Islet of Langerhans (tissue), 1 donor: ENCODE results near the gene KATNIP.

Experiments
- FAIRE-seq: peaks from one replicate; lab custom pipeline; 2011; peaks lifted over from hg19 to GRCh38; lab: Jason Lieb, UNC

The KATNIP gene

DNA sequence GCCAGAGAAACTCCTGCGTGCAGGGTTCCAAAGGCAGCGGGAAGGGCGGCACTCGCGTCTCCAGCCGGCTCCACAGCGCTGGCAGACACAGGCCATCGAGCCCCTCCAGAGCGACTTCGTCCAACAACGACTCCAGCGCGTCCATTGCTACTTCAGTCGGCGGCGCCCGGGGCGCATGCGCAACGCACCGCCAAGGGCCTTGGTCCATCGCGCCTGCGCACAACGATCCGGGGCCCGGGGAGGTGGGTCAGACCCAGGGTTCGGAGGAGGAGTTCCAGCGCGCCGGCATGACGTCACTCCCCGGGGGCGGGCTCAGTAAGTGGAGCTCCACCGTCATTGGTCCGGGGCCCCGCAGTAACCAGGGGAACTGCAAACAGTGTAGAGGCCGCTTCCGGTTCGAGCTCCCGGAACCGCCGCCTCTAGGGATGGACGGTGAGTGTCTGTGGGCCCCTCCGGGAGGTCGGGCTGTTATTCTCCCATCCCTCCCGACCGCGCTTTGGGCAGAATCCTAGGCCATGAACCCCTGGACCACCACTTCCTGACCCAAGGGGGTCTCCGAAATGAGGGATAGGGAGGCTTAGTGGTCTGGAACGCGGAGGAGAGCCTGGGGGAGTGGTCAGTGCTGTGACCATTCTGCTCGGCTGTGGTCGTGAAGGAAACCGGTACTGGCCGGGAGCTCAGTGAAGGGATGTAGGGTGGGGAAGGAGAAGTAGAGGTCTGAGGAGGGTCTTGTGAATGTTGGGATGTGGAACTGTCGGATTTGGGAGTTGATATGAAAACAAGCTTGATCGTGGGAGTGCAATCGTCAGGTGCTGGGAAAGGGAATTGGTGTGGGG is at the start of gene KATNIP, which contains the start of gene GTF3C1:
KATNIP (plus strand) TSS at position 399 of the 836 bp plus-strand sequence; CDS start at position 426, 27 bp downstream.
GTF3C1 (minus strand) TSS at position 168 of the 836 bp plus-strand sequence; CDS start at position 145, 23 bp downstream.
- no peak for FAIRE-seq

DNA sequence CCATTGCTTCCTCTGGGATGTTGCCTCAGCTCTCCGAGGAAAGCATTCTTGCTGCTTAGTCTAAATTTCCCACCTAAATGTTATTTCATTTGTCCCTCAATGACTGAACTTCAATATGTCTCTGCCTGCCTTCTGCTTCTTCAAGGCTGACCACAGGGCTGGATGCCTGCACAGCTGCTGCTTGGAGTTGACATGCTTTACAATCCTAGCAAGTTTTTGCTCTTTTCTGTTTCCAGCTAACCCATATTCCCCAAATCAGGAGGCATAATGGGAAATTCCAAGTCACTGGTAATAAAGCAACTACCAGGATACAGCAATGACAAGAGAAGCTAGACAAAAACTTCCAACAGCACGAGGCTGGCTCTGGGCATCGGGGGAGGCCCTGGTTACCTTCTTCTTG is 49.1 kb upstream of the KATNIP start:
- no peak for FAIRE-seq

DNA sequence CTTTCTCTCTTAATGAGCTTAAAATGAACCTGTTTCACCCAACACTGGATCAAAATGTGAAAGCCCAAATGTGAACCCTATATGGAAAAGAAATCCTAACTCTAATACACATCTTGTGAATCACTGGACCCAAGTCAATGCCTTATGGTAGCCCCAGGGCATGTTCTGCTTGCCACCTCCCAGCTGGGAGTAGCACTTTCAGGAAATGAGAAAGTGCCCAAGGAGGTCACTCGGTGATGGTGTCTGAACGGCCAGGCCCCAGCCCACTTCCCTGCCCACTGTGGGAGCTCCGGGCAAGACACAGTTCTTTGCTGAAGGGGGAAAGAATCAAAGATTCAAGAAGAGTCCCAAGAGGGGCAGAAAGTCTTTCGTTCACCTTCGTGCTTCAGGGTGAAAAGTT is 46.3 kb upstream of the KATNIP start:
- no peak for FAIRE-seq

DNA sequence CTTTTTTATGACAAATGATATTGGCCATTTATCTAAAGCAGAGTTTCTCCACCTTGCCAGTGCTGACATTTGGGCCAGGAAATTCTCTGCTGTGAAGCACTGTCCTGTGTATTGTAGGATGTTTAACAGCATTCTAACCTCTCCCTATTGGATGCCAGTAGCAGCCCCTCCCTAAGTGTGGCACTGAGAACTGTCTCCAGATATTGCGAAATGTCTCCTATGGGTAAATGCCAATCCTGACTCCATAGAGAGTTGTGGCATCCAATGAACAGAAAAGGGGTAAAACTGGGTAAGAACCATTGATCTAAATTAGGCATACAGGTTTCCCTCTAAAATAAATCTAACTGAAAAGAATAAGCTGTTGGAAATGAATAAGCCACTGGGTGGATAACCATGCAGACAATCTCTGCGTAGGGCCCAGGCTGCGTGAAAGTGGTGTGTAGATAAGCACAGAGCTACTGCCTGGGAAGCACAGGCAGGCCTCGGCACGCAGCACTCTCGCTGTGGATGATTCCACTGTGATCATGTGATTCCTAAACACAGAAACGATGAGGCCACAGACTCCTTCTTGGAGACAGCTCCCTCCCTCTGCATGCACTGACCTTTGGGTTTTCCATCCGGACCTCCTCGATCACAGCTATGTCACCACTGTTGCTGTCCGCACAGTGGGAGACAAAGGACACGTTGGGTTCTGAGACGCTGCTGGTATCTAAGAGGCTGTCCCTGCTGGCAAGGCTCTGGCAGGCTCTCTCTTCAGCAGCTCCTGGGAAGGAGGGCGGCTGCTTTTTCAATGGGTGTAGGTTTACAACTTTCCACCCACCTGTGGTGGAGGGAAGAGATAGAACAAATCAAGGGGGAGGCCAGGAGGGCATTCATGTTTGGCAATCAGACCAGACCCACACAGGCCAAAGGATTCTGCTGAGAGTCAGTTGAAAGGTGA is 44.4 kb upstream of the KATNIP start:
- FAIRE-seq, result no peak

DNA sequence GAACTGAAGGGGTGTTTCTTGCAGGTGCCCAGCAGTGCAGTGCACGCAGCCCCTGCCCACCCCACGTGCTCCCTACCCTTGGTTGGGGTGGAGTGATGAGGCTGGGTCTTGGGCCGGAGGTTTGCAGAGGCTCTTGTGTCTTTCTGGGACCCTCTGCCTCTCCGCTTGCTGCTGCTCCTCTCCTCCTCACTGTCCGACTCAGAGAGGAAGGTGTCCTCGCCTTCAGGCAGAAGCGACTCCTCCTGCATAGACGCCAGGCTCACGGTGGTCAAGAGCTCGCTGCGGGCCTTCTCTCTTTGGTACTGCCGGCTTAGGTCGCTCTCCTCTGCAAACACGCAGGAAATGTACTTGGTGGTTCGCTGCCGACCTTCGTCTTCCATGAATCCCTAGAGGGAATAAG is 43.2 kb upstream of the KATNIP start:
- FAIRE-seq, result no peak

DNA sequence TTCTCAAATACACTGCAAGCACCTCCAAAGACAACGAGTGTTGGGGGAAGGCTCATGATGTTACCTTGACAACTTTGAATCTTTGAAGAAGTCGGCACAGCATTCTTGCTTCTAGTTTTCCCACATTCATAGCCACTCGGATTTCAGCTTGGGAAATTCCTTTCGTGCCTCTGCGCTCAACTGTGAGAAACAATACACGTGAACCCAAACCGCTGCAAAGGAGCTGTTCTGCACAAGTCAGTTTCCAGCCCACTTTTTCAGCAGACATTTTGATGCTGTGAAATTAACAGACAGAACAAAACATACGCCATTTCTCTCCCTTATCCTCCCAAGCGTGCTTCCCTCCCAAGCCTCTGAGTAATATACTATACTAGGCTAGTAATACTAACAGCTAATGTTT is 41.5 kb upstream of the KATNIP start:
- FAIRE-seq, result no peak

DNA sequence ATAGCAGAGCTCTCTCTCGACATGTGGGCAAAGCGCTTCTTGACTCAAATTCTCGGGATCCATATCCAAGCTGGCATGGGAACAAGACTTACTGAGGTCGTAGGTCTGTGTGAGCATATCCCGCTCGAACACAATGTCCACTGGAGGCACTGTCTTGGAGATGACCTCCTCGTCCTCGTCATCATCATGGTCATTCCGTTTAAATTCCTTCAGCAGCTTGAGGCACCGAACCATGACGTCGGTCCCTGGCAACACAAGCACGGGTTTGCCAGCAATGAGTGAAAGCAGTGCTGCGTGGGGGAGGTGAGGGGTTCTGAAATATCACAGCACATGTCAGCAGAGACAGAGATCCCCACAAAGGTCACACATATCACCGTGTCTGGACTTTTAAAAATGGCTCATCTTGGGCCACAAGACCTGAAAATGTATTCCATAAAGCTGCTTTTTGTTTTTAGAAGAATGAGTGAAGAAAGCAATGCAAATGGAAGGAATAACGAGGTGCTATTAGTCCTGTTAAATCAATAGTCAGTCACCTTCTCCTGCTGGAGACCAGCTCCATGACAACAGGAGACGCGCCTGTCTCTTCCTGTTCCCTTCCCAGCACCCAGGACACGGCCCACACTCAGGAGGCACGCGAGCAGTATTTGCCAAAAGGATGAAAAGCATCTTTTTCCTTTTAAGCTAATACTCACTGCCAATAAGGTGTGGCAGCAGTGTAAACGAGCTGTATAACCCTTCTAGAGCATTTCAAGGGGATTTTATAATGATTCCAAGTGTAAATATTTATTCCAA is 38.1 kb upstream of the KATNIP start:
- peak; percentile 96 for FAIRE-seq

DNA sequence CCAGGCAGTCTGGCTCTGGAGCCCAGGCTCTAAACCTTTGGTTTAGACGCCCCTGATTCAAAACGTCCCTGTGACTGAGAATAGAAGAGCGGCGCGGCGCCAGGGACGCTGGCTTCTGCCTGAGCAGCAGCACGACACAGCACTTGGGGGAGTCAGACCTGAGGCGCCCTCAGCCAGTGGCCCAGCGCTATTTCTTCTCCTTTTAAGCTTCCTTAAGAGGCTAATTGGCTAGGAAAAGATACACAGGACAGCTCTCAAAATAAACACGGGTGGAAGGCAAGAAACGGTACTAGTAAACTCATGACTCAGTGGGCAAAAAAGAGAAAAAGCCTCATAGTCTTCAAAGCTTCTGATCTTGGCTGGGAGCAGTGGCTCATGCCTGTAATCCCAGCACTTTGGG is 35.1 kb upstream of the KATNIP start:
- FAIRE-seq, result no peak

DNA sequence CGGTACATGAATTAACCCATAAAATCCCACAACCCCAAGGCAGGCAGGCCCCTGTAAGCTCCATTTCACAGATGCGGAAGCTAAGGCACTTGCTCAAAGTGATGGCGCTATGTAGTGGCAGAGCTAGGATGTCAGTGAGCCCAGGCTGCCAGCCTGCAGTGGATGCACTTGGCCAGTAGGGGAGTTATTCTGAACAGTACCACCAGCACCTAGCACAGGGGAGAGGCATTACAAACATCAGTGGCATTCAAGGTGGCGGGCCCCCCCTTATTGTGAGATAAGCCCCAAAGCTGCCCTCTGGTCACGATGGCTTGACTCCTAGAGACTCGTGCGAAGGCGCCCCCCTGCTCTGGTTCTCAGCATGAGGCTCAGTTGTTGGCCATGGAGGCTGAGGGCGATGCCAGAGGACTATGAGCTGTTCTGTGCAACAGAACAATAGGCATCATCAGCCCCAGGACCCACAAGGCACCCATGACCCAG is 34.0 kb upstream of the KATNIP start:
- no peak for FAIRE-seq

DNA sequence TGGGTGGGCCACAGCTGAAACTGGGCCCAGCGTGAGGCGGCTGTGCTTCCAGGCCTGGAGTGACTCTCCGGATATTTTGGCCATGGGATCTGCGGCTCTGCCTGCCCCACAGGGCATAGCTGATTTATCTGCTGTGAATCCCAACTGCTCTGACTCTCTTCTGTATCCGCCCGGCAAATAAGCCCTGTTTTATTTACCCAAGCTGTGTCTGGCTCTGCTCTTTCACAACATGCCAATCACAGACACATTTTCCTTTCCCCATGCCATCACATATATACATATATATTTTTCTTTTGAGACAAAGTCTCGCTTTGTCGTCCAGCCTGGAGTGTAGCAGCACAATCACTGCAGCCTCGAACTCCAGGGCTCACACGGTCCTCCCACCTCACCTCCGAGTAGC is 33.6 kb upstream of the KATNIP start:
- FAIRE-seq, result no peak

DNA sequence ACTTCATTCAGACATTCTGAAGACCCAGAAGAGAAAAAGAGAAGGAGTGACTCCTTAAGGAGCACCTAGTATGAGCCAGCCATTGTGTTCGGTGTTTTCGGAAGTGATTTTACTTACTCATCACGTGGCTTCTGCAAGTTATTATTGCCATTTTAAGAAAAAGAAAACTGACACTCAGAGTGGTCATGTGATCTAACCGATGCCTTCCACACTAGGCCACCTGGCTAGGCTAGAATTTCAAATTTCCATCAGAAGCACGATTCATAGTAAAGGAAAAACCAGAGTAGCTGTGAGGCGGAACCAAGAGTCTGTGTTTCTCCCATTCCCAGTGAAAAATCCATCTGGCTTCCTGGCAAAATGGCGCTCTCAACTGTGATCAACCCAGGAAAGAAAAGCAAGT is 32.3 kb upstream of the KATNIP start:
- FAIRE-seq, result no peak

DNA sequence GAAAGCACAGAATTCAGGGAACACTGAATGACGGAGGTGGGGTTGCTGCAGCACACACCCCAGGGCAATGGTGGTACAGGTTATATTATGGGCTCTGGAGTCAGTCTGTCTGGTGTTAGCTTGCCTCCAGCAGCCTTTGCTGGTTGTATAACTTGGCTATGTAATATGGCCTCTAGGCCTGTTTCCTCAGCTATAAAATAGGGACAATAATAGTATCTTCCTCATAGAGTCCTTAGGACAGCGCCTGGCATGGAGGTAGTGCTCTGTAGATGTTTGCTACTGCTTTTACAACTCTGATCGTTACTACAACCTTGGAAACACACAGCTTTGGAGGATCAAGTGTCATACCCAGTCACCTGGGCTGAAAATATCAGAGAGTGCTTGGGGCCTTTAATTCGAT is 31.7 kb upstream of the KATNIP start:
- FAIRE-seq, result no peak

DNA sequence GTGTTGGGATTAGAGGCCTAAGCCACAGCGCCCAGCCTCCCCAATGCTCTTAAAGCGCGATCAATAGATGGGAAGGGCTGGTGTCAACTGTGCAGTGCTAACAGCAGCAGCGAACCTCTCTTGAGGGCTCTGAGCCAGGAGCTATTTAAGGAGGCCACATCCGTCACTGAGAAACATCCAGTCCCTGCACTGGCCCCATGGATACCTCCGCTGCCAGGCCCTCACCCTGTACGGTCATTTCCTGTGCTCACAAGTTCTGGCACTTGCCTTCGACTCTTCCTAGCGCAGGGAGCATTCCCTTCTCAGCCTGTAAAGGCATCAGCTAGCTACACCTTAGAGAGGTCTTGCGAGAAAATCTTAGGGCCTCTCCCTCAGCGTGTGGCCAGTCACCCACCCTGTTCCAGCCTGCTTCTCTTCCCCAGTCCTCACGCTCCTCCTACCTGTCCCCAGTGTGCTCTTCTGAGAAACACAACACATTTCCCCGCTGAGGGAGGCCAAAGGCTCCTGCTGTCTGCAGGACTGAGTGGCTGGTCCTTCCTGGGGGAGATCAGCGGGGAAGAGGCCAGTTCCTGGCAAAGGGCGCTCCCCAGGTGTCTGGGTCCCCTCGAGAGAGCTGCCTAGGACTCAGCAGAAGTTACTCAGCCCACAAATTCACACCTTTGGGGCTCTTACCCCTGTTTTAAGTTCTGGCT is 28.8 kb upstream of the KATNIP start:
- FAIRE-seq, result no peak

DNA sequence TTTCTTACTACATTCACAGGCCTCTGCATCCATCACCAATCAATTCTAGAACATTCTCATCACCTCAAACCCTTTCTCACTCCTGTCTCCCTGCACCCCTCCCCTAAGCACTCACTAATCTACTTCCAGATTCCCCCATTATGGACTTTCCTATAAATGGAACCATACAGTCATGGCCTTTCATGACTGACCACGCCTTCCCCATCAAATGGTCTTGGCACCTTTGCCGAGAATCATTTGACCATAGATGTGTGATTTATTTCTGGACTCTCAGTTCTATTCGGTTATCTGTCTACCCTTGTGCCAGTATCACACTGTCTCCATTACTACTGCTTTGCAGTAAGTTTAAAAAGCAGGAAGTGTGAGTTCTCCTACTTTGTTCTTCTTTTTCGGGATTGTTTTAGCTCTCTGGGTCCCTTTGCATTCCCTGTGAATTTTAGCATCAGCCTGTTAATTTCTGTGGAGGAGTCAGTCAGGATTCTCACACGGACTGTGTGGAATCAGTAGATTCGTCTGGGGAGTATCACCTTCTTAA is 27.7 kb upstream of the KATNIP start:
- no peak for FAIRE-seq

DNA sequence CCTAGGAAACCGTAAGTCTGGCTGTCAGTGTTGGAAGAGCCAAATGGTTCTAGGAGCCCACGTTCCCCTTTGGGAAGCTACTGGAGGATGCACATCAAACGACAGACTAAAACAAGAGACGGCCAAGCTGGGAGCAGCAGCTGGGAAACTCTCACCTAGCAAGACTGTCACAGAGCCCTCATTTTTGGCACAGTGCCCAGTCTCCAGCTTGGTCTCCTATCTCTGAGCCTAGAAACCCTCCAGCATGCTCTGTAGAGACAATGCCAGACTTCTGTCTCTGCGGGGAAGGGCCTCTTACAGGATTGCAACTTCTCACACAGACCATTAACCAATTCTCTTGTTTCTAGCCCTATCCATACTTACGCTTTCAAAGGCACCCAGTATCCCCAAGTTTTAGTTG is 23.8 kb upstream of the KATNIP start:
- no peak for FAIRE-seq

DNA sequence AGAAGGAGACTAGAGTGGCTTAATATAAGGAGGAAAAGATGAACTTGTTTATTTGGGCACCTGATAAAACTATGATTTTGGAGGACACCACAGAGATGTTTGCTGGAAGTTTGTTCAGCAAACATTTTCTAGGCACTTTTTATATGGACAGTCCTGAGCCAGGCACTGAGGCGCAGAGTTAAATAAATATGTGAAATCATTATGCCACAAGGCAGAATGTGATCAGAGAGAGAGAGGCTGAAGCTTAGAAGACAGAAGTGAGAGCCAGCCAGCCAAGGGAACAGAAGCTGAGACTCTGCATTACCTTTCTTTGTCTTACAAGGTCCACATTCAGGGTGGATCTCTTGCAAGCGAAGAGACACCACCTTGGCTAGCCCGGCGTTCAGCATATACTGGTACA is 21.6 kb upstream of the KATNIP start:
- no peak for FAIRE-seq

DNA sequence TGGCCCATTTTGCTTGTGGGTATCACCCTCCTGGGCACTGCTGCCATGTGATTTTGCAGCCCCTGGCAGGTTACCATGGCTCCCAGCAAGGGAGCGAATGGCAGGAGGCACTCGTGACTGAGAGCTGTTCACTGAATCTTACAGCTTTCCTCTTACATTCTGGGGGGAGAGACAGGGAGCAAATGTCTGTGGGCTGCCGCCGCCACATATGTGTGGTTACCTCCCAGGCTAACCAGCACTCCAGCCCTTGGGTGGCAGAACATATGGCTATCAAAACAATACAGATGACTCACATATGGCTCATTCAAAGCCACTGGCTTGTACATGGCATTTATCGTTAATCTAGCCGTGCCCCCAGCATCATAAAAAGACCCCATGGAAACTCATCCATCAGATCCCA is 20.0 kb upstream of the KATNIP start:
- no peak for FAIRE-seq

DNA sequence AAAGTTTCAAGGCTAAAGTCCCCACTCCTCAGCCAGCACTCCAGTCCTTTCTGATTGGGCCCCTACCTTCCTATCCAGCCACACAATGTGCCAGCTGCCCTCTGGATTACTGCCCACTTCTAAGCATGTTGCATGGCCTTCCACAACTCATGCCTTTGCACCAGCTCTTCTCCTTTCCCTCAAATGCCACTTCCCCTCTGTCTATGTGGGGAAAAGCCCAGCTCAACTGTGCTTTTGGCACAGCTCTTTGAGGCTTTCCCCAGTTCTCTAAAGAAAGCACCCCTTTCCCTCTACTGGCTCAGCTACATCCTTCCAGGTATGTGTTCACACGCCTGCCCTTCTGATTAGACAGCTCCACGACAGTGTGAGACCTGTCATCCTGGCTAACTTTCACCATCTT is 18.8 kb upstream of the KATNIP start:
- no peak for FAIRE-seq

DNA sequence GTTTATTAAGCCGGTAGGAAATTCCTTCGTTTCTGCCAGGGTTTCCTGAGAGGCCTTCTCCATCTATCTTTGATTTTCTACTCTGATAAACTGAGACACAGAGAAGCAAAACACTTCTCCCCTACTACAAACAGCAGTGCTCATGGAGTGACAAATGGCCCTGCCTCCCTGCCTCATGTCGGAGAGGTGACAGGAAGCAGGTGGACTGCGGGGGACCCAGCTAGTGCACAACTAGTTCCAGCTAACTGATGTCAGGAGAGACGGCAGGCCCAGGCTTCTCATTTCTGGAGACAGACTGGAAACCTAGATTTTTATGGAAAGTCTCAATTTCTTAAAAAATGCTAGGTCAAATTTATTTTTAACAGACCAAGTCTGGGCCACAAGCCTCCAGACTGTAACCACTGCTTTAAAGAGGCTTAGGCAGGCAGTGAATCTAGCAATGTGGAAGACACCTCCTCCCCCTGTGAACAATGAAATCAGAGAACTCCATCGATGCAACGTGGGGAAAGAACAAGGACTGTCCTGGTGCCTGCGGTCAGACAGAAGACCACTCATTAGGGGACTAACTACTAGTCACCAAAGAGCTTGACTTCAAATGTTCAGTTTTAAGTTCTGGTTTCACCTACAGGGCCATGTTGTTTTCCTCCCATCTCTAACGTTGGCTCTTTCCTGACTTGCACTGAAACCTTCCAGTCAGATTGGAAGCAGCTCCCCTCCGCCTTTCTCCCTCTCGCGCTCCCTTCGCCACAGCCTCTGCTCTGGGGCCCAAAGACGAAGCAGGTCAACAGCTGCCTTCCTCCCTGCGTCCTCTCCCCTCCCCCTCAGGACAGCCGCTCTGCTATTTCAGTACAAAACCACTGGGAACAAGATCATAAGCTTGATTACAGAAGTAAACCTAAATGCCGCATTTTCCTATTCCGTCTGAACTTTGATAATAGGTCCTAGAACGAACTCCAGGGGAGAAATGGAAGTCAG is 17.8 kb upstream of the KATNIP start:
- no peak for FAIRE-seq

DNA sequence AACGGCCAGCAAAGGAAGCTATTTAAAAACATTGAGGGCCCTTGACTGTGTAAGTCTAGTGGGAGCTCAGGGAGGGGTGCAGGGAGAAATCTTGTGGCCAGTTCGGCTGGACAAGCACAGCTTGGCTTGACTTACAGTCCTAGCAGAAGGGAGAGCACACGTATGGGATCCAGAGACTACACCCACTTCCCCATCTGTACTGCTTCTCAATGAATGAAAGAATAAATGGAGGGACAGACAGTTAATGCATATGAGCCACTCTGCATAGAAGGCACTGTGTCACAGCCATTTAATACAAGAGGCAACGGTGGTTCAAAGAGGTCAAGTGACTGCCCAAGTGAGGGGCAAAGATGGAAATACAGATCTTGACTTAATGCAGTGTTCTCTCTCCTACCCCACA is 15.7 kb upstream of the KATNIP start:
- no peak for FAIRE-seq
